K562 (cell line): ENCODE measurements around the gene DLGAP3. TPM values are rescaled to one million over a fixed set of nuclear protein-coding genes. Genes with fewer than 3 reads are reported as not detected.

Experiments used
- ATAC-seq: fragments of 200-7000 bp; cut with Tn5 transposase; 3 replicates; pipeline ENCODE4 v1.9.1; 2020; ENCODE audit warnings: moderate library complexity
- BruUV-seq: library from RNA; stranded (reverse); fragments of 400-500 nt; replicated peaks from 2 replicates; lab custom pipeline; 2021; lab: Mats Ljungman, UMichigan
- CTCF ChIA-PET: fragments of 300-600 bp; formaldehyde crosslinking; extraction: SDS; loops from one replicate; lab custom pipeline; 2021; ENCODE audit warnings: low intra/inter-chr PET ratio; lab: Yijun Ruan, JAX
- POLR2A ChIA-PET: fragments of 300-600, 350-650 bp; sonication (Branson Sonifier 250); formaldehyde crosslinking; extraction: SDS; loops from one replicate; lab custom pipeline; 2021; ENCODE audit warnings: antibody characterized with exemption, inconsistent platforms; lab: Yijun Ruan, JAX
- DNase-seq, 4 experiments: peaks; one replicate each; pipeline versions ENCODE4 v3.0.0 to v3.0.0-alpha.2; 2011 to 2018; ENCODE audit warnings: low spot score in 3 of 4, mixed read lengths in 3 of 4; ENCODE audit errors: extremely low read depth in 1 of 4
- FAIRE-seq: peaks from 2 replicates; lab custom pipeline; 2011; peaks lifted over from hg19 to GRCh38; lab: Jason Lieb, UNC
- H2AFZ ChIP-seq: 2 replicates; pipeline ENCODE4 v1.6.0; 2011; ENCODE audit warnings: low read depth, low read length, control low read depth, inconsistent platforms
- H3K27ac ChIP-seq: fragments of 200-600 bp; 3 replicates; pipeline ENCODE4 v1.8.0; 2011; ENCODE audit warnings: low read depth, mild to moderate bottlenecking, control low read depth, inconsistent platforms, low read length, moderate library complexity, mixed read lengths; ENCODE audit errors: extremely low read depth
- H3K27me3 ChIP-seq, 2 experiments: fragments of 300-600 bp in 1 of 2; 2 replicates in 1 of 2; 3 replicates in 1 of 2; pipeline versions ENCODE4 v1.6.0 to v1.8.0; 2011; ENCODE audit warnings: inconsistent platforms in 2 of 2, low read length in 2 of 2, mild to moderate bottlenecking in 1 of 2, mixed read lengths in 1 of 2, moderate library complexity in 1 of 2; ENCODE audit not compliant: control insufficient read depth in 2 of 2, insufficient read depth in 2 of 2
- H3K36me3 ChIP-seq: fragments of 300-600 bp; 3 replicates; pipeline ENCODE4 v1.8.0; 2011; ENCODE audit warnings: mild to moderate bottlenecking, low read length, inconsistent platforms; ENCODE audit not compliant: control insufficient read depth, insufficient read depth
- H3K4me1 ChIP-seq, 2 experiments: fragments of 200-600 bp in 1 of 2; replicated peaks in 1 of 2; 2 replicates in 1 of 2; 3 replicates in 1 of 2; pipeline versions ENCODE4 v1.5.1 to v1.8.0; 2011; ENCODE audit warnings: inconsistent platforms in 2 of 2, low read length in 2 of 2, mild to moderate bottlenecking in 1 of 2, mixed read lengths in 1 of 2, moderate library complexity in 1 of 2; ENCODE audit not compliant: control insufficient read depth in 2 of 2, insufficient read depth in 2 of 2
- H3K4me2 ChIP-seq: 2 replicates; pipeline ENCODE4 v1.6.1; 2011; ENCODE audit warnings: low read length, control low read depth, inconsistent platforms, mixed read lengths; ENCODE audit not compliant: insufficient read depth
- H3K4me3 ChIP-seq: fragments of 200-600 bp; sonication (generic), shearing (Covaris generic); 2 replicates; pipeline ENCODE4 v1.5.1; 2016; ENCODE audit warnings: control low read depth, inconsistent platforms
- H3K79me2 ChIP-seq: fragments of 200-600 bp; 3 replicates; pipeline ENCODE4 v1.8.0; 2011; ENCODE audit warnings: low read length, inconsistent platforms; ENCODE audit not compliant: control insufficient read depth, insufficient read depth
- H3K9ac ChIP-seq, 2 experiments: 2 replicates each; pipeline versions ENCODE4 v1.6.0 to v1.6.1; 2011; ENCODE audit warnings: low read depth in 2 of 2, low read length in 2 of 2, control low read depth in 1 of 2, inconsistent platforms in 1 of 2, mild to moderate bottlenecking in 1 of 2, mixed read lengths in 1 of 2; ENCODE audit not compliant: insufficient read depth in 1 of 2
- H3K9me1 ChIP-seq: one replicate; pipeline ENCODE4 v1.6.0; 2011; ENCODE audit warnings: inconsistent platforms, mild to moderate bottlenecking, low read length, moderate library complexity; ENCODE audit not compliant: control insufficient read depth, insufficient read depth
- H3K9me3 ChIP-seq: replicated peaks from 2 replicates; pipeline ENCODE4 v1.5.1; 2011; ENCODE audit warnings: low read depth, low read length, inconsistent platforms; ENCODE audit not compliant: control insufficient read depth, insufficient read depth
- H4K20me1 ChIP-seq: replicated peaks from 2 replicates; pipeline ENCODE4 v1.6.1; 2011; ENCODE audit warnings: low read length, inconsistent platforms, mixed read lengths; ENCODE audit not compliant: control insufficient read depth, insufficient read depth
- ATF6 ChIP-seq: sonication (generic); formaldehyde crosslinking; IDR thresholded peaks from 2 replicates; pipeline ENCODE4 v1.4.0; 2020; ENCODE audit warnings: mild to moderate bottlenecking, missing genetic modification reagents
- E2F6 ChIP-seq, 2 experiments: IDR thresholded peaks; 2 replicates each; pipeline ENCODE4 v1.6.1; 2011; ENCODE audit warnings: borderline replicate concordance in 1 of 2, control low read depth in 1 of 2, low read depth in 1 of 2, low read length in 1 of 2, mild to moderate bottlenecking in 1 of 2, mixed read lengths in 1 of 2, moderate library complexity in 1 of 2; ENCODE audit not compliant: insufficient read depth in 1 of 2, insufficient read length in 1 of 2, poor library complexity in 1 of 2, severe bottlenecking in 1 of 2; ENCODE audit errors: extremely low read depth in 1 of 2
- ETS1 ChIP-seq: conservative IDR thresholded peaks from 2 replicates; pipeline ENCODE4 v1.6.1; 2011; ENCODE audit warnings: low read depth, mild to moderate bottlenecking, low read length; ENCODE audit not compliant: control insufficient read depth
- JUND ChIP-seq, 2 experiments: IDR thresholded peaks; 2 replicates in 1 of 2; 3 replicates in 1 of 2; pipeline ENCODE4 v1.6.1; 2011; ENCODE audit warnings: borderline replicate concordance in 2 of 2, low read depth in 2 of 2, low read length in 2 of 2, improper control_type of control experiment in 1 of 2, missing biosample characterization in 1 of 2, missing genetic modification characterization in 1 of 2, missing genetic modification reagents in 1 of 2
- NCOA2 ChIP-seq, 2 experiments: fragments of 450-650 bp; IDR thresholded peaks; 2 replicates each; pipeline ENCODE4 v1.6.1; 2018; ENCODE audit warnings: mild to moderate bottlenecking in 2 of 2, moderate library complexity in 1 of 2; ENCODE audit not compliant: partially characterized antibody in 2 of 2
- TAL1 ChIP-seq: fragments of 450-650 bp; IDR thresholded peaks from 2 replicates; pipeline ENCODE4 v1.6.1; 2016; ENCODE audit warnings: mild to moderate bottlenecking
- YY1 ChIP-seq, 3 experiments: IDR thresholded peaks; 2 replicates each; pipeline ENCODE4 v1.6.1; 2011; ENCODE audit warnings: low read length in 2 of 3, mild to moderate bottlenecking in 2 of 3, moderate library complexity in 2 of 3, borderline replicate concordance in 1 of 3, control low read depth in 1 of 3, low read depth in 1 of 3; ENCODE audit not compliant: insufficient read depth in 3 of 3, insufficient replicate concordance in 2 of 3, control insufficient read depth in 1 of 3, insufficient read length in 1 of 3; ENCODE audit errors: extremely low read depth in 1 of 3
- ZBTB7A ChIP-seq: IDR thresholded peaks from 2 replicates; pipeline ENCODE4 v1.6.1; 2011; ENCODE audit warnings: low read depth, mild to moderate bottlenecking, low read length, moderate library complexity, borderline replicate concordance; ENCODE audit not compliant: control insufficient read depth
- WGBS: fragments of 100-300 bp; shearing (Covaris generic); methylation state at CpG from one replicate; pipeline ENCODE4 v1.1.6; 2016; ENCODE audit warnings: low coverage, mixed read lengths; ENCODE audit not compliant: insufficient coverage; ENCODE audit errors: missing lambda C conversion rate; 5-methylcytosine and 5-hydroxymethylcytosine counted together
- in situ Hi-C: fragments of 300-500 bp; cut with MboI; formaldehyde crosslinking; loops from 4 replicates; pipeline ENCODE4 v1.15.0; 2018; ENCODE audit warnings: inconsistent platforms, mixed read lengths
- intact Hi-C: fragments of 100-400 bp; cut with micrococcal nuclease; formaldehyde crosslinking; loops from 2 replicates; pipeline ENCODE4 v1.14.2; 2022
- polyA plus RNA-seq, 8 experiments: library from polyadenylated mRNA; depleted of rRNA in 4 of 8; stranded (reverse) in 5 of 8; unstranded in 3 of 8; fragments of >200 nt; fragmentation: Nextera tagmentation in 2 of 8; fragmentation: Illumina TruSeq in 1 of 8; extraction: Ambion mirVana in 2 of 8; extraction: Trizol in 1 of 8; gene quantifications; 2 replicates each; pipeline versions ENCODE4 v1.2.1 to v1.2.3, GENCODE V29; 2011 to 2014; ENCODE audit warnings: inconsistent platforms in 1 of 8, missing spikeins in 1 of 8
- total RNA-seq, 7 experiments: library from RNA; depleted of rRNA in 6 of 7; stranded (reverse); fragments of >200 nt in 6 of 7; fragmentation: Illumina TruSeq in 2 of 7; extraction: Trizol in 2 of 7; gene quantifications; 2 replicates each; pipeline versions ENCODE4 v1.2.1 to v1.2.3, GENCODE V29; 2011 to 2021; ENCODE audit warnings: low replicate concordance in 1 of 7

Gene DLGAP3
- total and polyA plus RNA-seq, 9 of the 15 experiments (the other 6 are each of a cell fraction or from before 2014, with no cell fraction given), result 0.01 to 0.16 (median 0.07) TPM; not detected in 6

GRCh38 chr1:34844252-34844634, 85.2 kb downstream of the DLGAP3 start:
- peaks cover 38 to 58% of the 10 kb centered on the region in 2 experiments for H3K4me1 ChIP-seq
- TF ChIP-seq JUND (IDR thresholded peaks at IDR 0.05; ENCODE audit: borderline replicate concordance, low read depth, low read length), result peak; percentile 25; the same call in 1 of the 2 replicates
- no peak for TF ChIP-seq JUND (tag; IDR thresholded peaks at IDR 0.05; ENCODE audit: borderline replicate concordance, low read depth, low read length)
- peak in 1 of 3 experiments; percentile 31 for TF ChIP-seq YY1 (IDR thresholded peaks at IDR 0.05; ENCODE audit: borderline replicate concordance in 1 of 3, control insufficient read depth in 1 of 3, extremely low read depth in 1 of 3, insufficient read depth in 3 of 3, insufficient read length in 1 of 3, insufficient replicate concordance in 2 of 3, low read depth in 1 of 3, low read length in 2 of 3)
- no peak for TF ChIP-seq TAL1
- no peak for TF ChIP-seq ETS1
- TF ChIP-seq ZBTB7A, result peak; percentile 78
- TF ChIP-seq E2F6 (IDR thresholded peaks at IDR 0.05; ENCODE audit: borderline replicate concordance in 1 of 2, extremely low read depth in 1 of 2, insufficient read depth in 1 of 2, insufficient read length in 1 of 2, low read depth in 1 of 2, low read length in 1 of 2, poor library complexity in 1 of 2, severe bottlenecking in 1 of 2), result peak in 1 of 2 experiments; percentile 56
- peak; percentile 12; the same call in 1 of the 2 replicates for TF ChIP-seq ATF6 (CRISPR knock-in tag)
- TF ChIP-seq NCOA2 (IDR thresholded peaks at IDR 0.05; ENCODE audit: partially characterized antibody in 2 of 2), result no peak
- TF ChIP-seq, all 486 proteins: peak for 5
- Histone ChIP-seq H3K36me3 (no peaks in the 10 kb centered on the region), H3K4me3 (no peak overlapping the region), H3K9me3 (no peaks in the 10 kb centered on the region), H3K9ac (no peak overlapping the region; a peak in 1 of 4 replicates), H3K27ac (peak overlapping the region; percentile 66; the same call in 2 of the 3 replicates), H3K4me2 (peak overlapping the region; percentile 71), H3K79me2 (no peaks in the 10 kb centered on the region), H4K20me1 (0 out of 2 replicates have a peak, but pooled peaks cover 5% of the 10 kb centered on the region), H3K27me3 (no peaks in the 10 kb centered on the region), H2AFZ (0 out of 2 replicates have a peak overlapping the region, but pooled peaks have one; percentile 15), H3K9me1 (peaks cover 8% of the 10 kb centered on the region)
- intact Hi-C loops, result no loop called here
- ChIA-PET POLR2A (interaction anchor here (0.6 to 1.9 kb wide), 10 partner anchors 8 to 138 kb away, joined by 3 to 9 read pairs (median 3); partner anchors contain the start of gene SMIM12), CTCF (interaction anchor here (0.6 to 1.3 kb wide), 2 partner anchors 9 to 25 kb away, joined by 4 to 5 read pairs; no protein-coding TSS in a partner anchor)
- FAIRE-seq (no peak), ATAC-seq (peak; percentile 11), DNase-seq (peak; percentile 60 to 70 (median 64))
- no TSS peak for BruUV-seq
- WGBS, result 6% methylated on average over 4 of the region's 4 CpGs
- in situ Hi-C loops, result no loop called here
